Loucy (cell line): ENCODE measurements around the gene PARM1.

Source experiments
- H2AFZ ChIP-seq: fragments of 200-600 bp; sonication (generic); 2 replicates; pipeline ENCODE4 v1.6.0; 2016; ENCODE audit warnings: antibody characterized with exemption, mild to moderate bottlenecking, low read length, moderate library complexity
- H3F3A ChIP-seq: fragments of 200-600 bp; 2 replicates; pipeline ENCODE4 v1.6.0; 2016; ENCODE audit warnings: antibody characterized with exemption, low read depth, mild to moderate bottlenecking
- H3K27me3 ChIP-seq: fragments of 200-600 bp; sonication (generic); 2 replicates; pipeline ENCODE4 v1.6.1; 2014; ENCODE audit warnings: low read length, mild to moderate bottlenecking; ENCODE audit not compliant: insufficient read depth, poor library complexity, severe bottlenecking
- H3K36me3 ChIP-seq: fragments of 200-600 bp; sonication (generic); 2 replicates; pipeline ENCODE4 v1.6.1; 2016; ENCODE audit warnings: low read length; ENCODE audit not compliant: insufficient read depth
- H3K4me1 ChIP-seq: fragments of 200-600 bp; sonication (generic); 2 replicates; pipeline ENCODE4 v1.5.1; 2014; ENCODE audit warnings: low read length, mild to moderate bottlenecking; ENCODE audit not compliant: insufficient read depth, poor library complexity, severe bottlenecking
- H3K4me2 ChIP-seq: fragments of 200-600 bp; sonication (generic); 2 replicates; pipeline ENCODE4 v1.6.0; 2014; ENCODE audit warnings: antibody characterized with exemption, low read length, low read depth, mild to moderate bottlenecking; ENCODE audit not compliant: poor library complexity, severe bottlenecking
- H3K4me3 ChIP-seq: fragments of 200-600 bp; sonication (generic); 2 replicates; pipeline ENCODE4 v1.5.1; 2014; ENCODE audit warnings: low read length, mild to moderate bottlenecking, mixed read lengths; ENCODE audit not compliant: poor library complexity, severe bottlenecking
- H3K79me2 ChIP-seq: fragments of 200-600 bp; sonication (generic); 2 replicates; pipeline ENCODE4 v1.6.1; 2014; ENCODE audit warnings: low read length; ENCODE audit not compliant: insufficient read depth
- H3K9ac ChIP-seq: fragments of 200-600 bp; sonication (generic); 2 replicates; pipeline ENCODE4 v1.6.0; 2014; ENCODE audit warnings: mild to moderate bottlenecking, low read depth, low read length, moderate library complexity; ENCODE audit not compliant: poor library complexity, severe bottlenecking
- H3K9me2 ChIP-seq: fragments of 200-600 bp; sonication (generic); replicated peaks from 2 replicates; pipeline ENCODE4 v1.6.1; 2016; ENCODE audit warnings: low read depth, low read length, mixed read lengths
- H3K9me3 ChIP-seq: fragments of 200-600 bp; sonication (generic); 2 replicates; pipeline ENCODE4 v1.6.1; 2014; ENCODE audit warnings: mild to moderate bottlenecking, antibody characterized with exemption, low read length, low read depth; ENCODE audit not compliant: insufficient read depth
- H4K20me1 ChIP-seq: fragments of 200-600 bp; sonication (generic); 2 replicates; pipeline ENCODE4 v1.6.0; 2014; ENCODE audit warnings: antibody characterized with exemption, low read length, mild to moderate bottlenecking; ENCODE audit not compliant: insufficient read depth, poor library complexity, severe bottlenecking
- CTCF ChIP-seq: fragments of 200-600 bp; sonication (generic); conservative IDR thresholded peaks from 2 replicates; pipeline ENCODE4 v1.5.1; 2014; ENCODE audit warnings: mild to moderate bottlenecking, antibody characterized with exemption, low read length
- EZH2phosphoT487 ChIP-seq: fragments of 200-600 bp; IDR thresholded peaks from 2 replicates; pipeline ENCODE4 v1.6.1; 2018; ENCODE audit warnings: antibody characterized with exemption, mild to moderate bottlenecking, moderate library complexity, borderline replicate concordance

The PARM1 gene

DNA sequence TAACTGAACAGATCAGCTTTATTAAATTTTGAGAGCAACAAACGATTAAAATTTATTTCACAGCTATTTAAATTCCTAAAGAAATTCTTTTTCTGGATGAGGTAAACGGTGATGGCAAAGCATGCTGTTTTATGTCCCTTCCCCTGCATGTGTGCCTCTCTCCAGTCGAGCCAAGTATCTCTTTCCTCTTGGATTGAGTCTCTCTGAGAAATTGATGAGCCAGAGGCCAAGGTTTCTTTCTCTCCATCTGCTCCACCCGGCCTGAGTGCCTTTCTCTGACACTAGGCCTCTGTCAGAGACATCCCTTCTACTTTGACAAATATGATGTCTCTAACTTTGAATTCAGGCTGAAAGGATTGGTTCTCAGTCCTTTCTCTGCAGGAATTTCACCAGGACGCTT is 42.6 kb upstream of the PARM1 start:
- H3K9me3 ChIP-seq: no peaks in the 10 kb centered on the region
- H4K20me1 ChIP-seq: no peaks in the 10 kb centered on the region
- H3K4me1 ChIP-seq: no peaks in the 10 kb centered on the region
- no peaks in the 10 kb centered on the region for H3F3A ChIP-seq
- H3K4me2 ChIP-seq: no peak overlapping the region
- H3K4me3 ChIP-seq: no peak overlapping the region
- H3K9me2 ChIP-seq: no peaks in the 10 kb centered on the region
- no peak for TF ChIP-seq CTCF
- TF ChIP-seq EZH2phosphoT487: no peak
- H3K79me2 ChIP-seq: no peaks in the 10 kb centered on the region
- H3K27me3 ChIP-seq: no peaks in the 10 kb centered on the region
- no peak overlapping the region for H3K9ac ChIP-seq
- no peak overlapping the region for H2AFZ ChIP-seq
- no peaks in the 10 kb centered on the region for H3K36me3 ChIP-seq

DNA sequence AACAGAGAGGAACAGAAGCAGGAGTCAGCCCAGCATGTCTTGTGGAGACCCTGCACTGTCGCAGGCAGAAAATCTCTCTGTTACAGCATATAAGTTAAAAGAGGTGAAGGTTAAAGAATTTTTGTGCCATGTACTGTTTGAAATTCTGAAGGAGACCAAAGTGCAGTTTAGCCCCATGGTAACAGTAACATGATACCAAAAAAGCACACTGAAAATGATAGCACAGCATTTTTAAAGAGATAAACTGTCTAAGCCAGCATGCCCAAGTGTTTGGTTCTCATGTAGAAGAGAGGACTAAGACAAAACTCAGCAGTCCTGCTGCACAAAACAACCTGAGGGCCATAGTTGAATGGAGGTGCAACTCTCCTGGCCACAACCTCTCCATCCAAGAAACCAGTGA is 41.9 kb upstream of the PARM1 start:
- TF ChIP-seq EZH2phosphoT487 (no peak), CTCF (no peak)
- H3K27me3 ChIP-seq: no peaks in the 10 kb centered on the region
- no peak overlapping the region for H3K9ac ChIP-seq

GRCh38 chr4:74893171-74893570 is 39.7 kb upstream of the PARM1 start:
- Histone ChIP-seq H2AFZ (no peak overlapping the region), H3K79me2 (no peaks in the 10 kb centered on the region), H3K27me3 (no peaks in the 10 kb centered on the region), H3K4me1 (no peaks in the 10 kb centered on the region), H3K9ac (no peak overlapping the region), H3K36me3 (no peaks in the 10 kb centered on the region), H3K4me2 (no peak overlapping the region), H3K4me3 (no peak overlapping the region), H4K20me1 (no peaks in the 10 kb centered on the region), H3K9me2 (no peaks in the 10 kb centered on the region), H3F3A (no peaks in the 10 kb centered on the region), H3K9me3 (no peaks in the 10 kb centered on the region)
- no peak for TF ChIP-seq EZH2phosphoT487
- no peak for TF ChIP-seq CTCF

More for the DNA sequence above, 41.9 kb upstream of the PARM1 start:
- Histone ChIP-seq H3K4me2 (no peak overlapping the region), H4K20me1 (no peaks in the 10 kb centered on the region), H2AFZ (no peak overlapping the region), H3K4me3 (no peak overlapping the region), H3F3A (no peaks in the 10 kb centered on the region), H3K79me2 (no peaks in the 10 kb centered on the region), H3K9me3 (no peaks in the 10 kb centered on the region), H3K4me1 (no peaks in the 10 kb centered on the region), H3K36me3 (no peaks in the 10 kb centered on the region), H3K9me2 (no peaks in the 10 kb centered on the region)
